Right lobe of liver (tissue), 6 donors: ENCODE data around the gene KCNC1. TPM values are rescaled to one million over a fixed set of nuclear protein-coding genes. Genes with fewer than 3 reads are reported as not detected.

ENCODE experiments used
- ATAC-seq, 4 donors: fragments of 200-7000 bp; cut with Tn5 transposase; one replicate each; pipeline ENCODE4 v1.9.1; 2020; ENCODE audit warnings: mild to moderate bottlenecking in 4 of 4, moderate library complexity in 4 of 4
- DNase-seq, 3 donors: peaks; one replicate each; pipeline ENCODE4 v3.0.0-alpha.2; 2020
- H3K27ac ChIP-seq, 3 donors: fragments of 200-600 bp; one replicate each; pipeline ENCODE4 v1.8.0; 2022
- H3K27me3 ChIP-seq, 2 donors: fragments of 200-600 bp; one replicate each; pipeline ENCODE4 v1.8.0; 2022
- H3K36me3 ChIP-seq, 4 donors: fragments of 200-600 bp; sonication (generic) in 1 of 4; one replicate each; pipeline versions ENCODE4 v1.5.1 to v1.8.0; 2017 to 2022; ENCODE audit warnings: control low read depth in 1 of 4
- H3K4me1 ChIP-seq, 4 donors: fragments of 200-600 bp; sonication (generic) in 1 of 4; one replicate each; pipeline versions ENCODE4 v1.5.1 to v1.8.0; 2017 to 2022; ENCODE audit warnings: control low read depth in 1 of 4
- H3K4me3 ChIP-seq, 3 donors: fragments of 200-600 bp; one replicate each; pipeline ENCODE4 v1.8.0; 2022
- H3K9me3 ChIP-seq, 4 donors: fragments of 200-600 bp; sonication (generic) in 1 of 4; one replicate each; pipeline versions ENCODE4 v1.5.1 to v1.8.0; 2017 to 2022; ENCODE audit warnings: control low read depth in 1 of 4
- CTCF ChIP-seq, 4 donors: fragments of 200-600 bp in 3 of 4; fragments of 450-650 bp in 1 of 4; IDR thresholded peaks; one replicate each; pipeline versions ENCODE4 v1.5.1 to v1.8.0; 2016 to 2022; ENCODE audit warnings: antibody characterized with exemption in 4 of 4, mild to moderate bottlenecking in 2 of 4
- POLR2A ChIP-seq: fragments of 450-650 bp; IDR thresholded peaks from one replicate; pipeline ENCODE4 v1.6.1; 2017; ENCODE audit warnings: antibody characterized with exemption, mild to moderate bottlenecking
- WGBS: methylation state at CpG from one replicate; pipeline ENCODE4 v1.1.6; 2018; ENCODE audit warnings: low coverage, low lambda C conversion rate; ENCODE audit not compliant: insufficient coverage; ENCODE audit errors: missing lambda C conversion rate; 5-methylcytosine and 5-hydroxymethylcytosine counted together
- intact Hi-C, 2 donors: fragments of 100-400 bp; cut with DNase I; formaldehyde crosslinking; loops; one replicate each; pipeline versions ENCODE4 v1.11.2 to v1.14.1; 2022
- total RNA-seq, 6 experiments: library from RNA; depleted of rRNA in 2 of 6; stranded (reverse); fragments of >200 nt in 2 of 6; fragmentation: NEBNext Ultra II Directional in 3 of 6; extraction: Animal tissue kit (Norgen Biotek cat#: 25700) in 3 of 6; gene quantifications; one replicate each; pipeline versions ENCODE4 v1.1.0 to v1.2.4, GENCODE V29; 2016 to 2023
- donor health status: DM: no; HTN: yes; CAD: no.
- donor health status: DM: no; HTN: no; CAD: no.
- donor health status: DM: no; HTN: no; CAD: no.
- donor health status: DM: no; HTN: yes; CAD: no.
- donor health status: DM: no; HTN: yes; CAD: no.

Gene KCNC1
- total RNA-seq, 6 experiments from 2014 or later, result not detected

DNA sequence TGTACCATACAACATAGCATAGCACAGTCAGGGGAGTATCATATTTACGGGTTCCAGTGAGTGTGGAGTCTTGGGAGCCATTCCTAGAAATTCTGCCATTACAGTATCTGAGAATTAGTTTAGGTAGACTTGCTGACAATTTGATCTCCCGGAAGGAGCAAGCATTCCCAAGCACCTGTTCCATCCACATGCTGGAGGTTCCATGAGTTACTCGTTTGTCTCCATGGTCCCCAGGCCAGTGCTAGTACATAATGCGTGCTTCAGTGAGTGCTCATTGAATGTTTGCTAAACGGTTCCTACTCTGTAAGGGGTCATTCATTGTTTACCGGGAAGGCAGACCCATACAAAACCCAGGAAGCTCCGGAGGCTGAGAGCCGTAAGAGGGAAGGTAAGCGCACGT, 42.6 kb upstream of the KCNC1 start:
- Histone ChIP-seq H3K27ac (no peak overlapping the region), H3K36me3 (no peaks in the 10 kb centered on the region), H3K9me3 (no peaks in the 10 kb centered on the region), H3K4me3 (no peak overlapping the region), H3K4me1 (no peaks in the 10 kb centered on the region), H3K27me3 (peaks cover 0 to 5% of the 10 kb centered on the region in 2 donors)
- DNase-seq, result no peak
- no peak for TF ChIP-seq CTCF (IDR thresholded peaks at IDR 0.05)
- TF ChIP-seq POLR2A, result no peak
- no peak for ATAC-seq
- intact Hi-C loops, result no loop called here
- 32% methylated on average over 10 of the region's 10 CpGs for WGBS

GRCh38 chr11:17692931-17693330, 41.6 kb upstream of the KCNC1 start:
- H3K9me3 ChIP-seq, result no peaks in the 10 kb centered on the region
- H3K4me3 ChIP-seq, result no peak overlapping the region
- no peak for DNase-seq
- 32% methylated on average over 3 of the region's 7 CpGs for WGBS
- ATAC-seq, result no peak
- H3K27me3 ChIP-seq, result peaks cover 0 to 5% of the 10 kb centered on the region in 2 donors
- intact Hi-C loops, result no loop called here
- TF ChIP-seq POLR2A (no peak), CTCF (IDR thresholded peaks at IDR 0.05) (no peak)
- H3K27ac ChIP-seq, result no peak overlapping the region
- no peaks in the 10 kb centered on the region for H3K36me3 ChIP-seq
- no peaks in the 10 kb centered on the region for H3K4me1 ChIP-seq

GRCh38 chr11:17693531-17693930, 41.0 kb upstream of the KCNC1 start:
- Histone ChIP-seq H3K9me3 (no peaks in the 10 kb centered on the region), H3K4me1 (no peaks in the 10 kb centered on the region), H3K36me3 (no peaks in the 10 kb centered on the region), H3K27ac (no peak overlapping the region), H3K27me3 (peaks cover 0 to 5% of the 10 kb centered on the region in 2 donors), H3K4me3 (no peak overlapping the region)
- DNase-seq (no peak), ATAC-seq (no peak)
- WGBS, result 39% methylated on average over 4 of the region's 4 CpGs
- TF ChIP-seq CTCF (IDR thresholded peaks at IDR 0.05), result no peak
- intact Hi-C loops, result no loop called here

DNA sequence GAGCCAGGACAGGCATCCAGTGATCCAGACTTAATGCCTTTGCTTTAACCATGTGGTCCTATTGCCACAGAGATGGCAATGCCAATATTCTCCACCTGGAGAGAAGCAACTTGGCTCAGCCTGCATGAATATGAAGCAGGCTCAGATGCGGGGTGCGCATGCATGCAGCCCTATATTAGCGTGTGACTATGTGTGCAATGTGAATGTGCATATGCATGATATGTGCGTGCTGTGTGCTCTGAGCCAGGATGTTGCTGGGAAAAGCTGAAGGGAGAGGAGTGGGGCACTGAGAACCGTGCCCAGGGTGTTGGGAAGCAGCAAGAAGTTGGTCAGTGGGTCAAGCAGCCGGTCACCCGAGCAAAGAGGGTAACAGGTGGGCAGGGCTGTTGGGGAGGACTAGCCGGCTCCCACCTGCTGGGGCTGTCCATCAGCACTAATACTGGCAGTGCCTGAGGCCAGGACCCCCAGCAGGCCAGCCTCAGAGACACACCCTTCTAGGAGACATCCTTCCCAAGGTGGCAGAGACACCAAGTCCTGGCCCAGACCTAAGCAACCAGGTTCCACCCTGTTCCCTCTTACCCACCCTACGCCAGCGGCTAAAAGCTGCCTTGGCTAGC, 40.0 kb upstream of the KCNC1 start:
- Histone ChIP-seq H3K9me3 (no peaks in the 10 kb centered on the region), H3K27me3 (peaks cover 0 to 5% of the 10 kb centered on the region in 2 donors), H3K4me1 (no peaks in the 10 kb centered on the region), H3K27ac (no peak overlapping the region), H3K36me3 (no peaks in the 10 kb centered on the region), H3K4me3 (no peak overlapping the region)
- WGBS, result 74% methylated on average over 6 of the region's 10 CpGs
- DNase-seq (no peak), ATAC-seq (no peak)
- intact Hi-C loops, result no loop called here
- TF ChIP-seq CTCF (IDR thresholded peaks at IDR 0.05) (no peak), POLR2A (no peak)
